NB4 (cell line): ENCODE measurements around the gene XYLT1.

Source experiments
- MYC ChIP-seq: IDR thresholded peaks from 2 replicates; pipeline ENCODE4 v1.6.1; 2011; ENCODE audit warnings: low read depth, low read length
- POLR2A ChIP-seq: IDR thresholded peaks from 2 replicates; pipeline ENCODE4 v1.6.1; 2011; ENCODE audit warnings: mild to moderate bottlenecking; ENCODE audit not compliant: insufficient read length; ENCODE audit errors: extremely low read depth
- TF ChIP-seq, protein P1 (sequence below): IDR thresholded peaks from one replicate; pipeline ENCODE4 v1.5.1; 2012; ENCODE audit warnings: low read depth, low read length
- TF ChIP-seq, protein P2 (sequence below): IDR thresholded peaks from 2 replicates; pipeline ENCODE4 v1.6.1; 2011; ENCODE audit warnings: low read depth, low read length

DNA sequence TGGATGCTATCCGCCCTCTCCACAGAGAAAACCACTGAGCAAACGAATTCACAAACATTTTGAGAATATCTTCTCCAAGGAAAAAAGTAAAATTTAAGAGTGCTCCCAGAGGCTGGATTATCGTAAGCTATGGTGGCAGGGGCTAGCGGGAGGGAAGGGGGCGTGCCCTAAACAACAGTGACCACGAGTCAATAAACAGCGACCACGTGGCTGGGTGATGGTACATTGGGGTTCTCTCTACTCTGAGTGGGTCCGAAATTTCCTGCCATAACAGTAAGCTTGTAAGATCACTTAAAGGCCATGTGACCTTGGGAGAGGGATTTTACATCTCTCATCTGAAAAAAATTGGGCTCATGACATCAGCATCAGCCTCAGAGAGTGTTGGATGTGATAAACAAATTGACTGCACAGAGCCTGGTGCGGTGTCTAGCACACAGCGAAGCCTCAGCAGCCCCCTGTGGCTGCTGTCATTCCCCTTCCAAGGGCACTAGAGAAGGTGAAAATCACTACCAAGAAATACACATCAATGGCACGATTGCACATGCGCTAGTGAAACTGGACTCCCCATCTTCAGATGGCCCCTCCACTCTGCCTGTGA, 213.2 kb downstream of the XYLT1 start:
- TF ChIP-seq POLR2A: no peak
- TF ChIP-seq, protein P1, sequence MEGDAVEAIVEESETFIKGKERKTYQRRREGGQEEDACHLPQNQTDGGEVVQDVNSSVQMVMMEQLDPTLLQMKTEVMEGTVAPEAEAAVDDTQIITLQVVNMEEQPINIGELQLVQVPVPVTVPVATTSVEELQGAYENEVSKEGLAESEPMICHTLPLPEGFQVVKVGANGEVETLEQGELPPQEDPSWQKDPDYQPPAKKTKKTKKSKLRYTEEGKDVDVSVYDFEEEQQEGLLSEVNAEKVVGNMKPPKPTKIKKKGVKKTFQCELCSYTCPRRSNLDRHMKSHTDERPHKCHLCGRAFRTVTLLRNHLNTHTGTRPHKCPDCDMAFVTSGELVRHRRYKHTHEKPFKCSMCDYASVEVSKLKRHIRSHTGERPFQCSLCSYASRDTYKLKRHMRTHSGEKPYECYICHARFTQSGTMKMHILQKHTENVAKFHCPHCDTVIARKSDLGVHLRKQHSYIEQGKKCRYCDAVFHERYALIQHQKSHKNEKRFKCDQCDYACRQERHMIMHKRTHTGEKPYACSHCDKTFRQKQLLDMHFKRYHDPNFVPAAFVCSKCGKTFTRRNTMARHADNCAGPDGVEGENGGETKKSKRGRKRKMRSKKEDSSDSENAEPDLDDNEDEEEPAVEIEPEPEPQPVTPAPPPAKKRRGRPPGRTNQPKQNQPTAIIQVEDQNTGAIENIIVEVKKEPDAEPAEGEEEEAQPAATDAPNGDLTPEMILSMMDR: no peak
- TF ChIP-seq, protein P2, sequence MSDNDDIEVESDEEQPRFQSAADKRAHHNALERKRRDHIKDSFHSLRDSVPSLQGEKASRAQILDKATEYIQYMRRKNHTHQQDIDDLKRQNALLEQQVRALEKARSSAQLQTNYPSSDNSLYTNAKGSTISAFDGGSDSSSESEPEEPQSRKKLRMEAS: no peak
- TF ChIP-seq MYC: no peak
